Activated naive CD8-positive, alpha-beta T cell treated with anti-CD3 and anti-CD28 coated beads, Interleukin-2, amount 50 U/mL, for 16 hours (primary cell): ENCODE data around the gene IRF2BPL.
"Not testable (repeated sequence)": the region's sequence is repeated elsewhere in the genome, so short reads cannot be mapped to it uniquely, and the experiment has no call there.

Experiments
- DNase-seq: peaks from one replicate; pipeline ENCODE4 v3.0.0-alpha.2; 2020; ENCODE audit warnings: low read depth, low spot score

The IRF2BPL gene

GRCh38 chr14:77033622-77034589, 5.4 kb upstream of the IRF2BPL start:
- no peak for DNase-seq

DNA sequence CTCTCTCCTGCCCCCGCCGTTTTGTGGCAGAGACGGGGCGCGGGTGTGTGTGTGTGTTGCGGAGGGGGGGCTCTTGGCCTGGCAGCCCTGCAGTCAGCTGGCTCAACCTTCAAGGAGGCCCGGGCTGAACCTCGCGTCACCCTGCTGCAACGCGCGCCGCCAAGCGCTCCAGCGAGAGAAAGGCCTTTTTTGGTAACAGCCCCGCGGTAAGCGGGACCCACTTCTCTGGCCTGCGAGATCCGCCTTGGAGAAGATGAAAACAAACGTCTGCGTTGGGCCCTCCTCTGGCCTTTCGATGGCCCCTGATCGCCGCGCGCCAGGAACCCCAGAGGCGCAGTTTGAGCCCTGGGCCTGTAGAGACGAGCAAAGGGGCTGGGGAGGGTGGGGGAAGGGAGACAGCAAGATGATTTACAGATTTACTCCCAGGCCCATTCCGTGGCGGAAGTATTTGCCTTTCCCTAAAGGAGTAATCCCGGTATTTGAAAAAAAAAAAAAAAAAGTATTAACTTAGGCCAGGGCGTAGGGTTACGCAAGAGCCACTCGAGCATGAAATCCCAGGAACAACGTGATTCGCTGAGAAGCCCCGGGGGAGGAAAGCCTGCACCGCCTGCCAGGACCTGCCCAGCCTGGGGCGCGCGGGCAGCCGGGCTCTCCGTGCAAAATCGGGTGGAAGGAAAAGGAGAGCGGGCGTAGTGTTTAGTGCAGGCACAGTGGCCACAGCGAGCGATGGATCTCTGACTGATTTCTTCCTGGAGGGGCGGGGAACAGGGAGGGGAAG, 4.5 kb upstream of the IRF2BPL start:
- DNase-seq, result no peak

DNA sequence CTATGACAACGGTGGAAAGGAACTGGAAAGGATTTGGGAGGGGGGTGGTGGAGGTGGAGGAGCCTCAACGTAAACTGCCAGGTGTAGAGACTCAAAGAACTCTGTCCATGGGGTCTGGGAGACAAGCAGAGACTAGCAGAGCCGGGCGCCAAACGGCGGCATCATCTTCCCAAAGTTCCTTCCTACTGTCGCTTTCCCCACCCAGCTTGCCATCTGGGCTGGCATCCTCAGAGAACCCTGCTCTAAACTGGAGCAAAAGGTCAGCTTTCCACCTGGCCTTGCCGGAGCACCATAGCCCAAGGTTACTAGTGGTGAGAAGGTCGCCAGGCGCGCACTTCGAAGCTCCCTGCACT, 4.0 kb upstream of the IRF2BPL start:
- no peak for DNase-seq

DNA sequence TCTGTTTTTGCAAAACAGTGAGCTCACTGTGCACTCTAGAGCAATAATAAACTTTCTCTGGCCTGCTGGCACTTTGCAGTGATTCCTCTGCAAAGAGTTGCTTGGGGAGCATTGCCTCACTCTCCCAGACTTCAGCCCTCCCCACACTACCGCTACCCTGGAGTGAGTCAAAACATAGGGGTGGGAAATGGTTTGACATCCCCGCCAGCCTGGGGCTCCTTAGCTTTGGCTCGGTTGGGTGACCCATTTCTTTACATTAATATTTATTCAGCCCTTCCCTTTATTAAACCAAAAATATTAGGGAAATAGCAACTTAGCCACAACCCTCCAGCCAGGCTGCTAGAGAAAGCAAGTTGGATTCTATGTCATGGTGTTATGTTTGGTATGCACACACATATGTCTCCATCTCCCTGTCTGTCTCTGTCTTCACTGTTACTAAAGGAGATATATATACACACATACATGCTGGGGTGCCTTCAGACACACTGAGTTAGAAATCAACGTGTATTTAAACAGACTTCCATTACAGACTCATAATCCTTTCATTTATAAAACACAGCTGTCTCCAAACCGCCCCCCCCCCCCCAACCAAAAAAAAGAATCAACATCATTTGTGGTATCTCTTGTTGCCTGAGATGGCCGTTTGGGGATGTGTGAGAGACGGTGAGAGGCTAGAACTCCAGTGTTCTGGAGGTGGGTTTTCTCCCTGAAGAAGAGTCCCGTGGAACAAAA, 3.4 kb upstream of the IRF2BPL start:
- DNase-seq, result no peak

DNA sequence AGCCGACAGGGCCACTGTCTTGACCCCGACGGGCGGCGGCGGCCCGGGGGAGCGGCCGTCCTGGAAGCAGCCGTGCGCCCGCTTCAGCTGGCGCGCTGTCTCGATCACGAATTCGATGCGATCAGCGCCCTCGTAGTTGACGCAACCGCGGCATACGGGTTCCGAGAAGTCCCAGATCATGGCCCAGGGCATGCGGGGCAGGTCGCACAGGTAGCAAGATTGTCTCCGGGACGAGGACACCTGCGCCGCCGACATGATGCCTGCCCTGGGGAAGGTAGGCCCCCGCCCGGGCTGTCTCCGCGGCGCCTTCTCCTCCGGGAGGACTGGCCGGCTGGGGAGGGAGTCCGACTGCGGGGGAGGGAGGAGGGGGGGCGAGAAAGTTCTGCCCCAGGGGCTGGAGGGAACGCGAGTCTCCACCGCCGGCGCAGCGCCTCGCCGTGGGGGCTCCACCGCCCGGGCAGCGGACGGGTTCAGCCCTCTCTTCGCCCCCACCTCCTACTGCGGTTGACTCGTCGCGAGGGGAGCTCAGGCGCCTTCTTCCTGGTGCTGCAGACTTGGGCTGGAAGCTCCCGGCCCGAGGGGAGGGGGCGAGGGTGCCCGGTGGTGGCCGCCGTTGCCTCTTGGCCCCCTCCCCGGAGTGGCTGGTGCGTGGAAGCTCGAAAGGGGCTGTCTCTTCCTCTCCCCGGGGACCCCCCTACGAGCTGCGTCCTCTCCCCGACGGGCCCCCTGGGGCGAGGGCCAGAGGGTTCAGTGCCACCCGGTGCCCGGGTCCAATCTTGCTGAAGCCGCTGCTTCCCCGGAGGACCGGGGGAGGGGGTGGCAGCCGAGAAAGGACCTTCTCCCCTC, 747 bp downstream of the IRF2BPL start:
- DNase-seq, result no peak

GRCh38 chr14:77026930-77027537, 1.5 kb downstream of the IRF2BPL start:
- no peak for DNase-seq

DNA sequence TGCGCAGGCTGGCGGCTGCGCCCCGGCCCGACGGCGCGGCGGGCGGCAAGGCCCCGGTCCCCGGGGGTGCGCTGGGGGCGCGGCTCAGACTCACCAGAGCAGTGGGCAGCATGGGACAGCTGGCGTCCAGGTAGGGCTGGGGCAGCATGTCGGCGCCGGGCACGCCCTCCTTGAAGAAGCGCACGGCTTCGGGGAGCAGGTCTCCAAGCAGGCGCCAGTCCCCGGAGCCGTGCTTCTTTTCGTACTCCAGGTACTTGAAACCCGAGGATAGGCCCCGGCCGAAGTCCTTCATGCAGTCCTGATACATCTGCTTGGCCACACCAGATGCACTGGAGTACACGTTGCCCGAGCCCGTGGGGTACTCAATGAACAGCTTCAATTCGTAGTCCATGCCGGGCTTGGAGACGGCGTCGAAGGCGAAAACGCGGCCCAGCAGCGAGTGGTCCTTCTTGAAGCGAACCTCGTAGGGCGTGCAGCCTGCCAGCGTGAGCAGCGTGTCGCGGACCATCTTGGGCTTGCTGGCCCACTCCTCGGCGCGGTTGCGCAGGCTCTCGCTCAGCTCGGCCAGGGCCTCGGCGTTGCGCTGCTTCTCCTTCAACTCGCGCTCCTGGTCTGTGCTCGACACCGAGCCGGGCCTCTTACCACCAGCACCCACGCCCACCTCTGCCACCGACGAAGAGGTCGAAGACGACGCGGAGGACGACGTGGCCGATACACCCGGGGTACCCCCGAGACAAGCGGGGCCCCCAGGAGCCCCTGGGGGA, 2.2 kb downstream of the IRF2BPL start:
- DNase-seq, result no peak

GRCh38 chr14:77025744-77026165, 2.8 kb downstream of the IRF2BPL start:
- DNase-seq, result no peak

- DNase-seq, result no peak
Measured at GRCh38 chr14:77024171-77024691, 4.3 kb downstream of the IRF2BPL start.

GRCh38 chr14:77023001-77023996, 5.2 kb downstream of the IRF2BPL start:
- no peak for DNase-seq

- DNase-seq, result no peak
Measured at GRCh38 chr14:77022236-77022852, 6.2 kb downstream of the IRF2BPL start.

DNA sequence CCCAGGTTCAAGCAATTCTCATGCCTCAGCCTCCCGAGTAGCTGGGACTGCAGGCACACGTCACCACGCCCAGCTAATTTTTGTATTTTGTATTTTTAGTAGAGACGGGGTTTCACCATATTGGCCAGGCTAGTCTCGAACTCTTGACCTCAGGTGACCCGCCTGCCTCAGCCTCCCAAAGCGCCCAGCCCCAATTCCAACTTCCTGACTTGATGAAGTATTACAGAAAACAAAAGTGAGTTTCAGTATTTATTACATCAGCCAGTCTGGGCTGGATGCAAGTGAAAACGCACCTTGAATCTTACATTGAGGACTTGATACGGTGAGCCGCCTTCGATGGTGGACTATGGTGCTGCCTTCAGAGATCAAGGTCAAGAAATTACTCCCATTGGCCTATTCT, 7.1 kb downstream of the IRF2BPL start:
- not testable (repeated sequence) for DNase-seq

- no peak for DNase-seq
Measured at GRCh38 chr14:77018785-77019184, 9.7 kb downstream of the IRF2BPL start.

DNA sequence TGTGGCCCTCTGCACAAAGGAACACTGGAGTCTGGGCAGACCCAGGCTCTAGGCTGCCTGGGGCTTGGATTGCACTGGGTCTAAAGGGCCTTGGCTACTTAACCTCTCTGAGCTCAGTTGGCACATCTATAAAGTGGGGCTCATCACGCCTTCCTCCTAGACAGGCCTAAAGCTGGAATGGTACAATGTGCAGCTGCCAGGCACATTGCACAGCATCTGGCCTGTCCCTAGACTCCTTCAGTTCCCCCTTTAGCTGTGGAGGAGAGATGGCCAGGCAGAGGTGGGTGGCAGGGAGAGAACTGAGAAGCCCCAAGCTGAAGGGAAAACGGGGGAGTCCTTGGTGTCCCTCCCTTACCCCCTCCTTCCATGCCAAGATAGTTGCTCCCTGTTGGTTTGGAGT, 10.8 kb downstream of the IRF2BPL start:
- DNase-seq, result no peak

DNA sequence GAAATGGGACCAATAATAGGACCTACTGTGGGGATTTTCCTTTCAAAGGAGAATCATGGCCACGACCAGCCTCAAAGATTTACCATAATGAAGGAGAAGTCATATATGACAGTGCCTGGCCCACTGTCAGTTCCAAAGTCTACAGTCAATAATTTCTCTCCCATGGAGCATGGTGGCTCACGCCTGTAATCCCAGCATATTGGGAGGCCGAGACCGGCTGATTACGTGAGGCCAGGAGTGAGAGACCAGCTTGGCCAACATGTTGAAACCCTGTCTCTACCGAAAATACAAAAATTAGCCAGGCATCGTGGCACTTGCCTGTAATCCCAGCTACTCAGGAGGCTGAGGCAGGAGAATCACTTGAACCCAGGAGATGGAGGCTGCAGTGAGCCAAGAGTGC, 13.8 kb downstream of the IRF2BPL start:
- no peak for DNase-seq

GRCh38 chr14:77014004-77014604, 14.4 kb downstream of the IRF2BPL start:
- no peak for DNase-seq

- no peak for DNase-seq
Measured at GRCh38 chr14:77012193-77012765, 16.2 kb downstream of the IRF2BPL start.
